RKO (cell line): ENCODE results near the gene PLIN4.

ENCODE experiments used
- DNase-seq: peaks from one replicate; pipeline ENCODE4 v3.0.0-alpha.2; 2016; ENCODE audit warnings: low spot score

The PLIN4 gene

DNA sequence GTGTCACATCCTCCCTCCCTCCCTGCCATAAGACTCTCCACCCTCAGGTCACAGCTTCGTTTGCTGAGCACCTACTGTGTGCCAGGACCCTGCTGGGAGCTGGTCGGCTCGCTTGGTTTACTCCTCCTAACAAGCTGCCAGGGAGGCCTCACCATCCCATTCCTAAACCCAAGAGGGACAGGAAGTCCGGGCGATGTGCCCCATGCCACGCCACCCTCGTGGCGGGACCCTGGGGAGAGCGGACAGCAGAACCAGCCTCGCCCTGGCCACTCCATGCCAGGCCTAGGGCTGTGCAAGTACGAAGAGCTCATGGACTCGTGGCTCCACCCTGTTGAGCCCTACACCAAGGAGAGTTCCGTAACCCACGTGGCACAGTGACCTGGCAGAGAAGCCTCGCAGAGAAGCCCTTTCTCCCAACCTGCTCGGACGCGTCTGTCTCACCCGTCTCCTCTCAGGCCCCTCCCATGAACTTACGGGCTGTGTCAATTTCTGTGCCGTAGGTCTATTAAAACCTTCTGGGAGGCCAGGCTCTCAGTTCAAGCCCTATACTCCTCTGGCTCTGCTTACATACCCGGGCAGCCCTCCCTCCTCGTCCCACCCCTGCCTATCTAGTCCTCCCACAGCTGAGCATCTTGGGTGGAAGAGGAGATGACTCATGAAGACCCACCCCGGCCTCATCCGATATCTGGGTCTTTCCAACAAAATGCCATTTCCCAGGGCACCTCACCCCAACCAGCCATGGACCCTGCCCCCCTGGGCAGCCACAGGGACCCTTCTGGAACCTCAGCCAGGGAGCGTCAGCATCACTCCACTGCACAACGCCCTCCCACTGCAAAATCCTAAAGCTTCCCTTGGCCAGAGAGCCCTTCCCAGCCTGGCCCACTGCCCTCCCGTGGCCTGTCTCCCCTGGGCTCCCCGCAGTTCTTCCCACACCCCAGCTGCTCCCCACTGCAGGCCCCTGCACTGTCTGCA is 63.3 kb downstream of the PLIN4 start:
- no peak for DNase-seq

DNA sequence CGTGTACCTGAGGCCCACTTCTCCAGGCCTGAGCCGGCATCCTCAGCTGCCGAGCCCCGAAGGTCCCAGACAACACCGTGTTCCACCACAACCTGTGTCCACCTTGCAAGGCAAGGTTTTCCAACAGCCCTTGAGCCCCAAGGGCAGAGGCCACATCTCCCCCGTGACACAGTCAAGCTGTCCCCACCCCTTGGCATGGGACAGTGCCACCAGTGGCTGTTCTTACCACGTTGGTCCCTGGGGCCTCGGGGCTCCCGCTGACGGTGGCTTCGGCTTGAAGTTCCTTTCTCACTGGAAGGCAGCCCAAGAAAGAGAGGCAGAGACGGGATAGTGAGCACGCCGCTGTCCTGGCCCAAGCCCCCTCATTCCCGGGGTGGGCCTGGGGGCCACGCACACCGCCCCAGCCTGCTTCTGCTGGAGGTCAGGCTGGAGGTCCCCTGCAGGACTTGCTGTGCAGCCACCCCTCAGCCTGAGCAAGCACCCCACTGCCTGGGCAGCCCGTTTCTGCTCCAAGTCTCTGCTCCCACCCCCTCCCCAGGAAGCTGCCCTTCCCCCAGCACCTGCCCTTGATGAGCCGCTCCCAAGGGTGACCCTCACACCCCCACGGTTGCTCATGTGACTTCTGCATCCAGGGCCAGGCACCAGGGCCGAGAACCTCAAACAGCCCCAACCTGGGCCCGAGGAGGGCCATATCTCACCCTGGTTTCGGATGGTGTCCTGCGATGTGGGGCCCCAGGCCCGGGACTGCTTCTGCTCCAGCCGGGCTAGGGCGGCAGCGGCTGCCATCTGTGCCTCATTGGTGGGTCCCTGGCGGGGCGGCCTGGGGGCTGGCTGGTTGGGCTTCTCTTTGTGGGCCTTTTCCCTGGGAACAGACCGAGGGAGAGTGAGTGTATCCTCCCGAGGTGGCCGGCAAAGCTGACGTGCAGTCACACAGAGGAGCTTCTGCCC is 64.8 kb downstream of the PLIN4 start:
- DNase-seq, result no peak

GRCh38 chr19:4452230-4452990 is 65.9 kb downstream of the PLIN4 start:
- no peak for DNase-seq
